ENCODE results near the gene TBXT.
"Not testable (repeated sequence)": the region's sequence is repeated elsewhere in the genome, so short reads cannot be mapped to it uniquely, and the experiment has no call there.

TBXT gene, protein sequence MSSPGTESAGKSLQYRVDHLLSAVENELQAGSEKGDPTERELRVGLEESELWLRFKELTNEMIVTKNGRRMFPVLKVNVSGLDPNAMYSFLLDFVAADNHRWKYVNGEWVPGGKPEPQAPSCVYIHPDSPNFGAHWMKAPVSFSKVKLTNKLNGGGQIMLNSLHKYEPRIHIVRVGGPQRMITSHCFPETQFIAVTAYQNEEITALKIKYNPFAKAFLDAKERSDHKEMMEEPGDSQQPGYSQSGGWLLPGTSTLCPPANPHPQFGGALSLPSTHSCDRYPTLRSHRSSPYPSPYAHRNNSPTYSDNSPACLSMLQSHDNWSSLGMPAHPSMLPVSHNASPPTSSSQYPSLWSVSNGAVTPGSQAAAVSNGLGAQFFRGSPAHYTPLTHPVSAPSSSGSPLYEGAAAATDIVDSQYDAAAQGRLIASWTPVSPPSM

DNA sequence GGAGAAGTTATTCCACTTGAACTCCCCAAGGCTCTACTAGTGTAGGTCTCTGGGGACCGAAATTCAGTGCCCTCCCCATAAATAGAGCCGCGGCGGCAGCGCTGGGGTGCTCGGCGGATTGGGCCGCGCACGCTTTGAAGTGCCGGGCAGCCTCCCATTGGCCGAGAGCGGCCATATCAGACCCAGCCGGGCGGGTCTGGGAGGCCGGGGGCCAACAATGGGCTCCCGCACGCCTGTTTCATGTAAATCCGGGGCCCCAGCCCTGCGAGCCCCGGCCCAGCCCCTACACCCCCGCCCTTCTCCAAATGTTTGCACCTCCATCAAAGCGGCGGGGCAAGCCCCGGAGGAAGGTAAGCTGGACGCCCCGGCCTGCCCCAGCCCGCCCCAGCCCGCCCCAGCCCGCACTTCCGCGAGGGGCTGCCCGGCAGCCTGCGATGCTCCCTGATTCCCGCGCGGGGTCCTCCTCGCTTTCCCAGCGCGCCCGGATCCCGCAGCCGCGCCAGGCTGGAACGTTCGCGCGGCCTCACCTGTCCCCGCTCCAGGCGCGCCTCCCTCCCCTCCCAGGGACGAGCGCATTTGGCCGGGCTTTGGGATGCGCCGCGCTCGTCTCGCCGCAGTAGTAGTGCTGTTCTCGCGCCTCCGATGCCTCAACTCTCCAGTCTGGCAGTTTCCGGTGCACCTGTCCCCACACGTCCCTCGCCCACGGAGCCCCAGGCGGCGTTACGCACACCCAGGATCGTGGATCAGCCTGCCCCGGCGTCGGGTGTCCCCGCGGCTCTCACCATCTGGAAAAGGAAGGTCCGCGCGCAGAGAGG is at the start of gene TBXT:
TSS of gene TBXT (minus strand) at position 51 of the 815 bp plus-strand sequence. CDS start 260 bp downstream, outside the sequence.
- no peak for DNase-seq (ENCODE audit: low spot score)

DNA sequence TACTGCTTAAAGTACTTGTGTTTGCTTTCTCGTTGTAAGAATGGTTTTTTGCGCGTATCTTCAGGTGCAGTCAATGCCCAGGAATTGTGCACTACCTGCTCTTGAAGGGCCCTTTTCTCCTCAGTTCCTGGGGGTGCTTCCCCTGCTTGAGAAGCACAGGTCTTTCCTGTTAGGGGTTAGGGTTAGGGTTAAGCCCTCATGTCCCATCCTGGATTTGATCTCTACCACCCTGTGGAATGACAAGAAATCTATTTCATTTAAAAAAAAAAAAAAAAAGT is 39.6 kb upstream of the TBXT start:
- no peak for DNase-seq (ENCODE audit: low spot score)

DNA sequence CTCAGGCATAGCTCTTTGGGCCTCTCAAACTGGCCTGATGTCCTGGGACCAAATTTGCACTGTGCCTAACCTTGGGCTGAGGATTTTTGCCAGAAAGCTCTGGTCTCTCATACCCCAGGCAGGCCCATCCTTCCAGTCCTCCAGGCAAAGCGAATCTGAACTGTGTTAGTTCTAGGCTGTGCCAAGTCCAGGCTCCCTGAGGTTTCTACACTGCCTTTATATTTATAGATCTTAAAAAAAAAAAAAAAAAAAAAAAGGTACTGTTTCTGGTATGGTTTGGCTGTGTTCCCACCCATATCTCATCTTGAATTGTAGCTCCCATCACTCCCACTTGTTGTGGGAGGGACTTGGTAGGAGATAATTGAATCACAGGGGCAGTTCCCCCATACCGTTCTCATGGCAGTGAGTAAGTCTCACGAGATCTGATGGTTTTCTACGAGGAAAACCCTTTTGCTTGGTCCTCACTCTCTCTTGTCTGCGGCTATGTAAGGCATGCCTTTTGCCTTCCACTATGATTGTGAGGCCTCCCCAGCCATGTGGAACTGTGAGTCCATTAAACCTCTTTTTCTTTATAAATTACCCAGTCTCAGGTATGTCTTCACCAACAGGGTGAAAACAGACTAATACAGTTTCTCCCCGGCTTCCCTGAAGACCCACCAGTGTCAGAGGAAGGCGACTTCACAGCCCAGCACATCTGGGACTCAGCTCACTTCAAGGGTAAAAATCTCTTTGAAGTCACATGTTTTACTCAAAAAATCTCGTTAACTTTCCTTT is 39.0 kb upstream of the TBXT start:
- DNase-seq (ENCODE audit: low spot score), result no peak

DNA sequence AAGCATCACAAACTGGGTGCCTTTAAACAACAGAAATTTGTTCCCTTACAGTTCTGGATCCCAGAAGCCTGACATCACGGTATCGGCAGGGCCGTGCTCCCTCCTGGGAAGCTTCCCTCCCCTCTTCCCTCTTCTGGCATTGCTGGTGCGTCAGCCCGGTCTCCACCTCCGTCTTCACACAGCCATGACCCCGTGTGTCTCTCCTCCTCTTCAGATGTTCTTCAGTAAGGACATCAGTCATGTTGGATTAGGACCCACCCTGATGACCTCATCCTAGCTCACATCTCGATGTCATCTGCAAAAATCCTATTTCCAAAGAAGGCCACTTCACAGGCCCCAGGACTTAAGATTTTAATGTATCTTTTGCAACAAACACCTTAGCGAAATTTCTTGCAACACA is 38.4 kb upstream of the TBXT start:
- DNase-seq (ENCODE audit: low spot score), result no peak

DNA sequence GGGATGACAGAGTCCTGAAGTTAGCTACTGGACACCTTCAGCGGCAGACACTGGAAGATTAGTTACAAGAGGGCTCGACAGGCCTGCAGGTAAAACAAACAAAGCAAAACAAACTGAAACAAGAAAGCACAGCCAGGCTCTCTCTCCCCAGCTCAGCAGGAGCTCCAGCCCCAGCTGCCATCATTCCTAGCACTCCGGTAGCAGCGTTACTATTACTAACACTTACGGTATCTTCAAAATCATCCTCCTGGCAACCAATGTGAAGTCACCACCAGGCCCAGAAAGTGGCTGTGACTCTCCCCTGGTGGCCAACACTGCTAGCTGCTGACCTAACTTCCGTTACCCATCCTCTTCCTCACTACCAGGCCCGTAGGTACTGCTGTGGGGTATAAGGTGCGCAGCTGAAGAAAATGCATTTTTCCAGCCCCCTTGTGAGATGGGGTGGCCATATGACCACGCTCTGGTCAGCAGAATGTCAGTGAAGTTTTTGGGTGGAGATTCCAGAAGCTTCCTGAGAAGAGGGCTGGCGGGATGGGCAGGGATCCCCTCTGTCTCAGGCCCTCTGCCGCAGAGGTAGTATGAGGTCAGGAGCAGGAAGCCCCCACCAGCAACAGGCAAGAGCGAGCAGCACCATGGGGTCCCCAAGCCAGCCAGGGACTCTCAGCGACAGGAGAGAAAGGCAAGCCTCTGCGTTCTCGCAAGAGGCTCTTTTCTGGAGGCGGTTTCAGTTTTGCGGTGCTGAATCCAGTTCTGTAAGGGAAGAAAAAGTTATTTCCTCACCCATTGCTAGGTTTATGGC is 37.4 kb upstream of the TBXT start:
- no peak for DNase-seq (ENCODE audit: low spot score)

DNA sequence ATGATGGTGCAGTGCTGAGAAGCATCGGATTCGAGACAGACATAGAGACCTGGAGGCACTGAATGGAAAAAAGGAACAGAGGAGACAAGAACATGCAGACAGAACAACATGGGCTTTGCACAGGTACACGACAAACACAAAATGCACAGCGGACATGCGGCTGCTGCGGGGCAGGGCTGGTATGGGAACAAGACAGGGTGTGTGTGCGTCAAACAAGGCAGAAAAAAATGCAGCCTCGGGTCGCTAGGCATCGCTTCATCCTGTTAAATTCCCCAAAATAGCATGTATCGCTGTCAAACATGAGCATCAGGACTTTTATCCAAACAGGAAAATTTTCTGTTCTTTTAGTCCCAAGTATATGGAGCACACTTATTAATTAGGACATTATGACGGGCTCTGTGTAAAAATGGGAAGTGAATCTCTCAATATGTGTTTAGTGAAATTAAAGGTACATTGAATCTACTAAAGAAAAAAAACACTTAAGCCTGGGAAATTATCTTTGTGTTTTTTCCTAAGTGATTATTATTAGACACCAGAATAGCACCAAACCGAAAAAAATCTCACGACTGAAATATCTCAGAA is 36.1 kb upstream of the TBXT start:
- DNase-seq (ENCODE audit: low spot score), result no peak

DNA sequence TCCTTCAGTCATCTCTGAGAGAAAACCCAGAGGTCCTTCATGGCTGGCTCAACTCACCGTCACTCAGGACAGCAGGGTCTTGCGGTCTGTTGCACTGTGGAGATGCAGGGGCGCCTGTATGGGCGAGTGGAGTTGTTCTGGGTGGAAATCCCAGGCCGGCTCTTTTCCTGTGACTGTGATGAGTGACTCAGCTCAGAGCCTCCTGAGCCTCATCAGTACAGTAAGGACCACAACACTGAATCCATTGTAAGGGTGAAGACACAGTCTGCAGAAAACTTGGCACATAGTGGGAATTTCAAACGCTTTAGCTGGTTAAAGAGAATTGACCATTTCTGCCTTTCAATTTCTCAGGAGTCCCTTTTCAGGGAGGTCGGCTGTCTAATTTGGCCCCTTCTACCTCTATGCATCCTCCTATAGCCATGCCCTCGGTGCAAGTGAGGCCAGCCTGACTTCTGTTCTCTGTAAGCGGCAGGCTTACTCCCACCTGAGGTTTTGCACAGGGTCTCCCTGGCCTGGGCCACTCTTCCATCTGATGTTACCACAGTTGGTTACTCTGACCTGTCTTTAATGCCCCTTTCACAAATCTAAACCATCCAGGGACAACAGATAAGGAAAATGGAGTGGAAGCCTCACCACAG is 35.5 kb upstream of the TBXT start:
- DNase-seq (ENCODE audit: low spot score), result peak; percentile 9

DNA sequence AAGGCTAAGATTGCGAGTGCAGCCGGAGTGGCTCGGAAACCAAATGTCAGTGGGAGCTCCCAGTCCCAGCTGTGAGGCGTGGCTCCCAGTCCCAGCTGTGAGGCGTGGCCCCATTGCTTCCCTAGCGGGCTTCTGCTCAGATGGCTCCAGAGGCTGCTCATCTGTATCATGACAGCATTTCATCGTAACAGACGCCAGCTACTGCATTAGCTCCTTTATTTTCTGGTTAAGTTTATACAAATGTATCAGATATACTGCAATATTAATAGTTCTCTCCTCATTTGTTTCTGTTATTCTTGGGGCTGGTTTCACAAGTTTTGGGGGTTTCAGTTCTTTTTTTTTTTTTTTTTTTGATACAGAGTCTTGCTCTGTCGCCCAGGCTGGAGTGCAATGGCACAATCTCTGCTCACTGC is 34.7 kb upstream of the TBXT start:
- DNase-seq (ENCODE audit: low spot score), result peak; percentile 83

DNA sequence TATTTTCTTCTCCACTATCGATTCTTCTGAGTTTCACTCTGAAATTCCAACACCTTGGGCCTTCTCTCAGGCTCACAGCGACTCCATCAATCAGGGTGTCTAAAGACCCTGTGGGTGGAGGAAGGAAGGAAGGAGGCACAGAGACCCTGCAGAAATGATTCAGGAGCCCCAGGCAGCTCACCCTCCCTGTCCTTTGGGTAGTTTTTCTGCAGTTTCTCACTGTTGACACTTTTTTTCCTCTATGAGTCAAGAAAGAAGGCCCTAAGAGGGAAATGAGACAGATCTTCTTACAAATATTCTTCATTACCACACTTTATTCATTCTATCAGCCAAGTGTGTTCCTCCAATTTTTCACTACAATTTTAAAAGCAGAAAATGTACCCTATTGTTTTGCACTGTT is 34.2 kb upstream of the TBXT start:
- DNase-seq (ENCODE audit: low spot score), result no peak

DNA sequence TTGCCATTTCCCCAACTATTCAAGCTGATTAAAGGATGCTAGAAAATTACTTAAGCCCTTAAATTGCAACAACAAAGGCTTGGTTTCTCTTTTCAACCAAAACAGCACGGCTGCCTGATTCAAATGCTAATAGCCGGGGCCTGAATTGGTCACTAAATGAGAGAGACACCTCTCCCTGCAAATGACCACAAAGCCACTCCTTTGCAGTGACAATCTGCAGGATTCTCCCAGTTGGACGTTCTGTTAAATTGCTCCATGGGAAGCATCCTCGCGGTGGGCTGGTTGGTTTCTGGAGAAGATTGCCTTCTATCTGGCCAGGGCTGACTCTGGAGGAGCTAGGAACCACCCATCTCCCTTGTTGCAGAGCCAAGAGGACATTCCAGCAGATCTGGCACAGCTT is 29.7 kb upstream of the TBXT start:
- no peak for DNase-seq (ENCODE audit: low spot score)

DNA sequence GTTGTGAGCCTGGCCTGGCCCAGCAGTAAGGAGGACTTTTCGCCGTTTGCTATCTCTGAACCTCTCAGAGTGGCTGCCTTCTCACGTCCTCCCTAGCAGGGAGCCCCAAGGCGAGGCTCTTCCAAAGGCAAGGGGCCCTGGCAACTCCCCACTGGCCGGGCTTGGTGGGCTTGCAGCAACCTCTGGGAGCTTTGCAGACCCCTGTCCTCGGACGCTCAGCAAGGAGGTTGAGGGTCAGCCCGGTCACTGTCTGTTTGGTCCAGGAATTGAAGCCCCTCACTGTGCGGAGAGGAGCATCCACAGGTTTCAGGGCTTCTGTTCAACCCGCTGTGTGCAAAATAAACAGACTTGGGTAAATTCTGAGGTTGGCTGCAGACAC is 28.2 kb upstream of the TBXT start:
- DNase-seq (ENCODE audit: low spot score), result no peak

DNA sequence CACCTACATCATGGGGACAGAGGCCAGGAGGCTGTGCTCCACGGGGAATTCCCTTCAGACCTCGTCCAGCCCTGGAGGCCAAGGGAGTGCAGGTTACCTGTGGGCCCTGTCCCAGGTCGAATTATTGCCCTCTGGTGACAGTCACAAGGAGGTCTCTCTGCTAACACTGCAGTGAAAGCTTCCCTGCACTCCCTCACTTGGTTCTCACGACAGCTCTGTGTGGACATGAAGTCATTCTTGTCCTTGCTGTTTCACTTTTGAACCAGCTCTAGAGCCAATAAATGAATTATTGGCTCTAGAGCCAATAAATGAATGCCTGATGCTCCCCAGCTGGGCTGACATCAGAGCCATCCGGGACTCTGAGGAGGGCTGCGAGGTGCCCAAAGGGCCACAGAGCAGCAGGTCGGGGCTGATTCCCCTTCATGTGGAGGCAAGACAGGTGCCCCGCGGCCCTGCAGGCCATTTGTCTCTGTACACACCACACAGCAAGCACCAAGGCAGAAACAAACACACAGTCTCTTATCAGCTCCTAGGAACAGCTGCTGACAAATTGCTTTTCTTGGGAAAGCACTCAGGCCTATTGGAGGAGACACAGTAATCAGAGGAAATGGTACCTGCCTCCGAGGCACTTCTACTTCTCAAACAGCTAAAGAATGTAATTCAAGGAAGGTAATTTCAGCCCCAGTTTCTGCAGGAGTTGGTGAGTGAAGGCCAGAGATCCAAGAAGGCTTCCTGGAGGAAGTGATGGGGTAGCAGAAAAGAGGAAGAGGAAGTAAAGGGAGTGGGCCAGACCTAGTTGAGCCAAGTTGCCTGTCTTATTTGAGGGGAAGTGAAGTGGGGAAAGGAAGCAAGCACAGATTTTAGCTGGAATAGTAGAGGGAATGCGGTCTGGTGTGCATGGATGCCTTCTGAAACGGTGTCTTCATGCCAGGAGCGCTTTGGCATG is 27.5 kb upstream of the TBXT start:
- no peak for DNase-seq (ENCODE audit: low spot score)

DNA sequence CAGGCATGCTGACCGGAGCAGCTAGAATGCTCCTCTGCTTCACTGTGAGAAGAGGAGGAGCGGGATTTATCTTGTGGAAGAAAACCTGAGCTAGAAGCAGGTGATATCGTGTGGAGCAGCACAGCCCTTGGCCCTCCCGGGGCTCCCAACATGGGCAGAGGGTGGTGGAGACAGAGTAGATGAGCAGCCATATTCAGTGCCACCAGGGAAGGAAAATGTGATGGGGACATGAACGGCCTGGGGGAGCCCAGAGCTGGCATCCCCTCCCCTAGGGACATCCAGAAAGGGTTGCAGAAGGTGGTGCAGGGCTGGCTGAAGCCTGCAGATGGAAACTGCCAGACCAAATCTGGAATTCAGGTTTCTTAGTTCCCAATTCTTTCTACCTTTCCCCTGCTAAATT is 24.9 kb upstream of the TBXT start:
- no peak for DNase-seq (ENCODE audit: low spot score)

DNA sequence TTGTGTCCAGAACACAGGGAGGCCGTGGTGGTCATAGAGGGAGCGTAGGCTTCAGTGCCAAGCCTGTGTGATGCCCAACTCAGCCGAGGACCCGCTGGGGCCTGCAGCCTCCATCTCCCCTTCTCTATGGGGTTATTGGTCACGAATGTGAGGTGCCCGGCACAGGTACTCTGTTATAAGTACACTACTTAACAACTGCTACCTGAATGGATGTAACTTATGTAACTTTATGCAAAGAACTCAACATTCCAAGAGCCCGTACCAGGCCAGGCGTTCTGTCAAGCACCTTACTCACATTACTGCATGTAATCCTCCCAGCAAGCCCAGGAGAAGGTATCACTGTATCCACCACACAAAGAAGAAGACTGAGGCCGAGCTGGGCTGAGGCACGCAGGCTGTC is 24.5 kb upstream of the TBXT start:
- no peak for DNase-seq (ENCODE audit: low spot score)

DNA sequence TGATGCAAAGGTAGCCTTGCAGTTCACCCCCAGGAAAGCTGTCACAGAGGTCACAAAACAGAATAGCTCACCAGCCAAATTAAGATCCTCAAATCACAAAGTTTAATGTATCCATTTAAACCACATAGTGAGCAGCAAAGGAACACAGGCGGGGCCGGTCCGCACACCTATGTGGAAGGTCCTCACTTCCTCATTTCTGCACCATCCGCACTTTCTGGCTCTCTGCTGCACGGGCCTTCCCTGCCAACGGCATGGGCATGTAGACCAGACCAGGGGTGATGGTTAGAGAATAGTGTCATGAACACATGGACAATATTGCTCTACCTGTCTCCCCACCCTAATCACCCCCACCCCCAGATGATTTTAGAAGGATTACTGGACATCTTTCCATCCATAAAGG is 12.1 kb upstream of the TBXT start:
- DNase-seq (ENCODE audit: low spot score), result no peak

DNA sequence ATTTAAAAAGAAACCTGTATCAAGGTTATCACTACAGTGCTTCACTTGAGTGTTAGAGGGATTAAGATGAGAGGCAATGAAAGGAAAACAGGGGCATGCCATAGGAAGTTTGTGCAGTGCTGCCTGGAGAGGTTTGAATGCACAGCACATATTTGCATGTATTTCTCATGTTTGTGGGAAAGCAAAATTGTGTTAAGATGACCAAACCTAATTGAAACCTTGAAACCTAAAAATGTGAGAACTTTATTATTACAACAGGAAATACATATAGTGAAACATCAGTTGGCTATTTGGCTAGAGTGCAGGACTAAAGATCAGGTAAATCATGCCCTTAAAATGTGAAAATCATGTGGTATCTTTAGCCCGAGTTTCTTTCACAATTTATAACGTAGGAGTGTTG is 8.5 kb upstream of the TBXT start:
- no peak for DNase-seq (ENCODE audit: low spot score)

DNA sequence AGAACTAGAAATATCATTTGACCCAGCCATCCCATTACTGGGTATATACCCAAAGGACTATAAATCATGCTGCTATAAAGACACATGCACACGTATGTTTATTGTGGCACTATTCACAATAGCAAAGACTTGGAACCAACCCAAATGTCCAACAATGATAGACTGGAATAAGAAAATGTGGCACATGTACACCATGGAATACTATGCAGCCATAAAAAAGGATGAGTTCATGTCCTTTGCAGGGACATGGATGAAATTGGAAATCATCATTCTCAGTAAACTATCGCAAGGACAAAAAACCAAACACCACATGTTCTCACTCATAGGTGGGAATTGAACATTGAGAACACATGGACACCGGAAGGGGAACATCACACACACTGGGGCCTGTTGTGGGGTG is 7.4 kb upstream of the TBXT start:
- not testable (repeated sequence) for DNase-seq (ENCODE audit: low spot score)

DNA sequence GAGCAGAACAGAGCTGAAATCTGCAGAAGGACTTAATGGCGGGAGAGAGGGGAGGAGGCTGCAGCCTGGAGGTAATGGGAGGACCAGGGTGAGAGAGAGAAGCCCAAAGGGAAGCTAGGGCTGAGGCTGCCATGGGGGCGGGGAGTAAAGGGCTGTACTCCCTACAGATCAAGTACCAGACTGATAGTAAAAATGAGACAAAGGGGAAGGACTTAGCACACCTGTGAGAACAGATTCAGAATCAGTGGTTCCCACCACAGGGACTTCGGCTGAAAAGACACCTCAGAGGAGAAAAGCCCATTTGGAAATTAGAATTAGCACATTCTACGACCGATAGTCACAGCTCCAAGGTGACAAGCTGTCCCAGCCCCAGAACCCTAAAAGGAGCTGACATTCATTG is 6.4 kb upstream of the TBXT start:
- no peak for DNase-seq (ENCODE audit: low spot score)

DNA sequence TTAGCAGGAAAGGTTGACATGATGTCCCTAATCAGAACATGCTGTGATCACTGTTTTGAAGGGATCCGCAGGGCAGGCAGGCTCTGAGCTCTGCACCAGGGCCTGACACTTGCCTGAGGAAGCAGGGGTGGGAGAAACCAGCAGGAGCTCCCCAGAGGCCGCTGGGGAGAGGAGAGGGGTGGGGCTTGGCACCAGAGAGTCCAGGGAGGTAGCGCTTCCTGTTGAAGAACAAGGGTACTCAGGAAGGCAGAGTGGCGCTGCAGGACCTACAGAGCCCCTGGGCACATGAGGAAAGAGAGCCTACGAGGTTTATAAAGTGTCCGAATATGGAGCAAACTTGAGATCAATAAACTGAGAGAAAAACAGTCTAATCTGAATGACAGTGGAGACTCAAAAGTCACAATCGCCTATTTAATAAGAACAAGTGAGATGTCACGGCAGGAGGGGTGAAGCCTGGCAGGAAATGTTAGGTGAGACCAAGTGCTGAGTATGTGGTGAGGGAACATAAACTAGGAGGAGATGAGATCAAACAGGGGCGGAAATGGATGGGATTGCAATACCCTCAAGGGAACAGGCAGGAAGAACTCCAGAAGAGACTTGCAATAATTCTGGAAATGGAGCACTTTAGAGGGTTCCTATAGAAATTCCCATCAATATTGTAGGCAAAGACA is 5.8 kb upstream of the TBXT start:
- no peak for DNase-seq (ENCODE audit: low spot score)
